Measurements from ENCODE around the gene COL15A1.
A peak's percentile ranks its signal among the peaks of the same experiment; 100 is the strongest.
"Not testable (repeated sequence)": the region's sequence is repeated elsewhere in the genome, so short reads cannot be mapped to it uniquely, and the experiment has no call there.

Gene COL15A1

GRCh38 chr9:98943682-98944056 is at the start of gene COL15A1:
COL15A1 (plus strand) TSS chr9:98943907; CDS start chr9:98944062, 155 bp downstream.
- DNase-seq (ENCODE audit: low read depth, low spot score) = no peak

GRCh38 chr9:98894171-98894570 is 49.5 kb upstream of the COL15A1 start:
- no peak for DNase-seq (ENCODE audit: low read depth, low spot score)

DNA sequence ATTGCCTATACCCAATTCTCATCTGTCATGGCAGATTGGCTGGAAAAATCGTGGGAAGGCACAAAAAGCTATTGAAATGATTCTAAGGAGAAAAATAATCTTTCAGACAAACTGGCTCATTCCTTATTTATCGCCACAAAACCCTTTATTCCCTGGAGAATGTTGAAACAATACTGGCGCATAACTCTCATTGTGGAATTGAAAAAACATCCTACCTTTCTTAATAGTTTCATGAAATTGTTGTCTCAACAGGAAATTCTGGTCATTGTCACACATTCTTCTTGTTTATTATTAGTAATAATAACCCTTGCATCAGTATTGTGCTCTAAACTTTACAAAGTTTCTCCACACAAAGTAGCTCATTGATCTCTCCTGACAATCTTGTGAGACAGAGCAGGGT is 48.9 kb upstream of the COL15A1 start:
- DNase-seq (ENCODE audit: low read depth, low spot score) = no peak

DNA sequence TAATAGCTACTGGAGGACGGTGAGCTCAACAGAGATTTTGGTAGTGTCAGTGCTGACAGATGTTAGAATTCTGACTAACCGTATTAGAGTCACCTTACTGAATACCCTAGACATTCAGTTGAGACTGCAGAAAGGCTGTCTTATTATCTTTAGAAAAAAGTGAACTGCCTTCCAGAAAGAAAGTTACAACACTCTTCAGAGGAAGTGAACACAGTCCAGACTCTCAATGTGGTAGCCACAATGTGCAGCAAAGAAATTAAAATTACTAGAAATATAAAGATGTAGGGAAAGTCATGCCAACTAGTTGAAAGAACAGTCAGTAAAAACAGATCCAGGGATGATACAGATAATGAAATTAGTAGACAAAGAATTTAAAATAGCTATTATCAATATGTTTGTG is 47.1 kb upstream of the COL15A1 start:
- no peak for DNase-seq (ENCODE audit: low read depth, low spot score)

DNA sequence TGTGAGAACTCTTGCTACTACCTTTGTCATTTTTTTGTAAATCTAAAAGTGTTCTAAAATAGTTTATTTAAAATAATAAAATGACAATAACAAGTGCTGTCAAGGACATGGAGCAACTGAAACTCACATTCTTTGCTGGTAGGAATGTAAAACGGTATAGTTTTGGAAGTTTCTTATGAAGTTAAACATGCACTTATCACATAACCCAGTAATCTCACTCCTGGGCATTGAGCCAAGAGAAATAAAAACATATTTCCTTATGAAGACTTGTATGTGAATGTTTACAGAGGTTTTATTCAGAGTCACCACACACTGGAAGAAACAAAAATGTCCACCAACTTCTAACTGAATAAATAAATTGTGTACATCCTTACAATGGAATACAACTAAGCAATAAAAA is 46.0 kb upstream of the COL15A1 start:
- DNase-seq (ENCODE audit: low read depth, low spot score) = no peak

DNA sequence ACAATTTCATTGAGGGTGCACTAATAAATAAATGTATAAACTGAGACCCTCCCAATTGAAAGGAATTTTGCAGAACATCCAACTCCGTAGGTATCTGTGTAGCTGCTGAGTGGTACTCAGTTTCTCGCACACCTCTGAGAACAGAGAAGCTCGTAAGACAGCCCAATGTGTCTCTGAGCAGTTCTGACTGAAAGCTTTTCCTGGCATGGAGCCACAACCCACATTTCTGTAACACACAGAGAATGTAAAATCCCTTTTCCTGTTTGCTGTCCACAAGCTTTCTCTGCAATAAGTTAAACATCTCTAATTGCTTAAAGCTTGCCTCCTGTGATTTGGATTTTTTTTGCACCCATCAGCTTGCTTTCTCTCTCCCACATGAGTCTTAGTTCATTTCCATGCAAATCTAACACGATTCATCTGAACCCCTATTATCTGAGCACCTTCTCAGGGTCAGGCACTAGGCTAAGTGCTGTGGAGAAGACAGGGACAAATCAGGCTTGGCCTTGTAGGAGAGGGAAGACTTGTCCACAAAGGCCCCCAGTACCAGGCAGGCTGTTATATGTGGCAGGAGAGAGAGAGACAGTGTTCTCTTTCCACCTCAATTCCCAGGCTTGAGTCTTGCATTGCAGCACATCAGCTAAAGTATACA is 44.2 kb upstream of the COL15A1 start:
- DNase-seq (ENCODE audit: low read depth, low spot score) = peak; percentile 71

GRCh38 chr9:98900244-98900643 is 43.5 kb upstream of the COL15A1 start:
- no peak for DNase-seq (ENCODE audit: low read depth, low spot score)

DNA sequence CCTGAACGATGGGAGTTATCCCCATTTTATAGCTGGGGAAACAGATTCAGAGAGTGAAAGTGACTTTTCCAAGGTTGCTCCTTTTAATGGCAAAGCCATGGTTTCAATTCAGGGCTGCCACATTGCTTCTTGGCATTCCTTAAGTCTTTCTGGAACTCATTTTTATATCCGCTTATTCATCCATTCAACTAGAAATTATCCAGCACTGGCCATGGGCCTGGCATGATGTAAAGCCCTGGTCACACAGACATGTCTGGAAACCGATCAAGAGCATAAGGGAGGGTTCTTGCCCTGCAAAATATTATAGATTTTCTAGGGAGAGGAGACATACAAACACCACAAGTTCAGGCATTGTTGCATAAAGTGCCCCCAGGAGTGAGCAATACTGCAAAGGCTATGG is 43.0 kb upstream of the COL15A1 start:
- DNase-seq (ENCODE audit: low read depth, low spot score) = no peak

- DNase-seq (ENCODE audit: low read depth, low spot score) = not testable (repeated sequence)
These were observed 41.9 kb upstream of the COL15A1 start for GRCh38 chr9:98901843-98902242.

DNA sequence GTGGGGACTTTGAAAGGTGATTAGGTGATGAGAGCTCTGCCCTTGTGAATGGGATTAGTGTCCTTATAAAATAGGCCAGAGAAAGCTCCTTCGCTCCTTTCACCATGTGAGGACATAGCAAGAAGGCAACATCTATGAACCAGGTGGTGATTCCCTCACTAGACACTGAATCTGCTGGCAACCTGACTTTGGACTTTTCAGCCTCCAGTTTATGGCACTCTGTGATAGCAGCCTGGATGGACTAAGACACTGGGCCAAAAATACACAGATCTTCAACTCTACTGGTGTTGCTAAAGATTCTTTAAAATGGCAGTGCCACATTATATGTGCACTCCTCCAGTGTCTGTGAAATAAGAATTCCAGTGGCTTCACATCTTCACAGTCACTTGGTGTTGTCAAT is 41.2 kb upstream of the COL15A1 start:
- DNase-seq (ENCODE audit: low read depth, low spot score) = no peak

- no peak for DNase-seq (ENCODE audit: low read depth, low spot score)
These were observed 40.8 kb upstream of the COL15A1 start for GRCh38 chr9:98902925-98903324.

- no peak for DNase-seq (ENCODE audit: low read depth, low spot score)
These were observed 39.7 kb upstream of the COL15A1 start for GRCh38 chr9:98903961-98904411.

DNA sequence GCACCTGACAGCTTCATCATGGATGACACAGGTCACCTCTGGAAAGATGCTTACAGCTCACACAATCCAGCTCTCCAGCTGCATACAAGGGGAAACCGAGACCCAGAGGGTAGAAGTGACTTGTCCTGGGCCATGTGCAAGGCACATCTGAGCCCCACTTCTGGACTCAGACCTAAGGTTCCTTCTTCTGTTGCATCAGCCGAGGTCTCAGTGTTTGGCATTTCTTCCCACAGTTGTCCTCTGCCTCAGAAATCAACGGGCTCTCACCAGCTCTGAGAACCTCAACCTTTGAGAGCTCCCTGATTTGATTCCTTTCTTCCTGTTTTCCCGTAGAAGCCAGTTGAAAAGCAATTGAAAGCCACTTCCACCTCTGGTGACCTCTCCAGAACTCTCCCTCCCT is 38.7 kb upstream of the COL15A1 start:
- no peak for DNase-seq (ENCODE audit: low read depth, low spot score)

DNA sequence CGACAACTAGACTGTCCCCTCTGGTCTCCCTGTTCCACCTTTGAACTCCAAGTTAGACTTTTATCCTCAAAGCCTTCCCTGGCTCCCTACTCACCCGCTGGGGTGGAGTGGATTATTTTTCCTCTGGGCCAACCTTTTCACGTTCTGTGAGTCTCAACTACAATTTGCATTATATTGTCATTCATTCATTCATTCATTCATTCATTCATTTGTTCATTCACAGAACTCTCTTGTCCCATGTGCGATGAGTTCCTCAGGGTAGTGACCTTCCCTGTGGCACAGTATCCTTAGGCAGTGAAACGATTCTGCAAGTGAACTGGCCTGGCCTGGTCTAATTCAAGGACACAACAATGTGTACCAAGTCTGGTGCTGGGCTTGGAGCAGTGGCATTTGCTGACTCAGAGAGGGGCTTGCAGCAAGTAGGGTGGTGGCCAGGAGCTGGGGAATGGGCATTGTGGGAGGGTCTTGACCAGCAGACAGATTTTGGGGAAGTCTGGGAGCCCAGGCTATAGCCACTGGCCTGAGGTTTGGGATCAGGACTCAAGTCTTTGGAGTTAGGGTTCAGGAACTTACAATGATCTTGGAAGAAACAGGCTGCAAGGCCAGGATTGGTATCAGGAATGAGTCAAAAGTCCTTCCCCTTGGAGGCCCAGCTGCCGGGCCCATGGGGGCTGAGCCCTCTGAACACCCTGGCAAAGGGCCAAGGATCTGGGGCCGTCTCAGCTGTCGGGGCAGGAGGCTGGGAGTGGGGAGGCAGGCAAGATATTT is 37.2 kb upstream of the COL15A1 start:
- no peak for DNase-seq (ENCODE audit: low read depth, low spot score)

GRCh38 chr9:98907055-98907454 is 36.7 kb upstream of the COL15A1 start:
- DNase-seq (ENCODE audit: low read depth, low spot score) = no peak

DNA sequence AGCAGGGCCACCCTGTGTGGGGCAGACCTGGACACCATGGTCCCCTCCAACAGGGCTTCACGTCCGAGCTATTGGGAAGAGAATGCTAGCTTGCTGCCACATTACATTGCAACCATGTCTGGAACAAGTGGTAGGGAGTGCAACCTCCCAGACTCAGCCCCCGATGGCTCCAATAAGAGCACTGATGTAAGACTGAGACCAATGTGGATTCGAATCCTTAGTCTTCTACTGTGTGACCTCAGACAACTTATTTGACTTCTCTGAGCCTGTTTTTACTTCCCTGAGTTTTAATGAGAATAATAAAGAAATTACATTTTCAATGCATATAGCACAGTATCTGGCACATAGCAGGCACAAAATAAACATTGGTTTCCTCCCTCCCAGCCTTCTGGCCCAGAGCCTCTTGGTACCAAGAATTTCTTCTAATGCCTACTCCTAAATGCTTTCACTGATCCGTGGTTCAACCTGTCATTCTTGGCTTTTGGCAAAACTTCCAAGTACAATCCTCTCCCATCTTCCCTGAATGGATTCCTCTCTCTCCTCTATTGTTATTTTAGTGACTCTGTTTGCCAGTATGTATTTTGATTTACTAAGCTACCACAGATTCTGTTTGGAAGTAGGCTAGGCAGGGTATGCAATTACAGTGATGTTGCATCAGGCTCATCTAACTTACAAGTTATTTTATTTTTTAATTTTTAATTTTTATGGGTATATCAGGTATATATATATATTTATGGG is 34.6 kb upstream of the COL15A1 start:
- no peak for DNase-seq (ENCODE audit: low read depth, low spot score)

DNA sequence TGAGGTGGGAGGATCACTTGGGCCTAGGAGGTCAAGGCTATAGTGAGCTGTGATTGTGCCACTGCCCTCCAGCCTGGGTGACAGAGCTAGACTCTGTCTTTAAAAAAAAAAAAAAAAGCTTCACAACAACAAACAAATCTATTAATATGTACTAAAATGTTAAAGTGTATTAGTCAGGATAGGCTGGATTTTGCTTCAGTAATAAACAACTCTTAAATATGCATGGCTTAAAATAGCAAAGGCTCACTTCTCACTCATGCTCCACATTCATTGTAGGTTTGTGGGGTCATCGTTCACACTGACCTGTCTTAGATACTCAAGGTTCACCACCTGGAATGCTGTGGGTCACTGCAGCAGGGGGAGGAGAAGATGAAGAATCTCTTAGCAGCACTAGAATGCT is 33.8 kb upstream of the COL15A1 start:
- no peak for DNase-seq (ENCODE audit: low read depth, low spot score)

- no peak for DNase-seq (ENCODE audit: low read depth, low spot score)
These were observed 32.7 kb upstream of the COL15A1 start for GRCh38 chr9:98911042-98911441.

DNA sequence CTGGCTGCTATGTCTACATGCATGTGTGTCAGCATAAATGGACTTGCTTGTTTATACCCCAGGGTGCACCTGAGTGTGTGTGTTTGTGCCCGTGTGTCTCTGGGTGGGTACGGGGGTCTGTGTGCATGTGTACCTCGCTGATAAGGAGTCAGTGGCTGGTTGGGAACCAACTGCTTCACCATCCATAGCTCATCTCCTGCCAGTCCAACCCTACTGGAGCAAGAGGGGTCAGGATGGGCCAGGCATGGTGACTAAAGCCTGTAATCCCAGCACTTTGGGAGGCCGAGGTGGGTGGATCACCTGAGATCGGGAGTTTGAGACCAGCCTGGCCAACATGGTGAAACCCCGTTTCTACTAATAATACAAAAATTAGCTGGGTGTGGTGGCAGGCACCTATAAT is 32.0 kb upstream of the COL15A1 start:
- not testable (repeated sequence) for DNase-seq (ENCODE audit: low read depth, low spot score)

DNA sequence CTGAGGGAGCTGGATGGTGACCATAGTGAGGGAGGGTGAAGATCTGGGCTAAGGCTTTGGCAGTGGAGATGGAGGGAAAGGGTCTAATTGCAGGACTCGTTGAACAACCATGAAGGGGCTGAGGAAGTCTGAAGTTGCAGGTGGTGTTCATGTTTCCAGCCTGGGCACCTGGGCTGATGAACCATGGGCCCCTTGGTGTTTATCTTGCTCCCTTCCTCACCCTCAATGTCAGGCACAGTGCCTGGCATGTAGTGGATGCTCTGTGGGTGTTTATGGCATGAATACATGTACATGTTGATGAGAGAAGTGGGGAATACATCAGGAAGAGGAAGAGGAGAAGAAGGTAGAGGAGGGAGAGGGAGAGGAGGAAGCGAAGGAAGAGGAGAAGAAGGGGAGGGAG is 31.3 kb upstream of the COL15A1 start:
- DNase-seq (ENCODE audit: low read depth, low spot score) = no peak

DNA sequence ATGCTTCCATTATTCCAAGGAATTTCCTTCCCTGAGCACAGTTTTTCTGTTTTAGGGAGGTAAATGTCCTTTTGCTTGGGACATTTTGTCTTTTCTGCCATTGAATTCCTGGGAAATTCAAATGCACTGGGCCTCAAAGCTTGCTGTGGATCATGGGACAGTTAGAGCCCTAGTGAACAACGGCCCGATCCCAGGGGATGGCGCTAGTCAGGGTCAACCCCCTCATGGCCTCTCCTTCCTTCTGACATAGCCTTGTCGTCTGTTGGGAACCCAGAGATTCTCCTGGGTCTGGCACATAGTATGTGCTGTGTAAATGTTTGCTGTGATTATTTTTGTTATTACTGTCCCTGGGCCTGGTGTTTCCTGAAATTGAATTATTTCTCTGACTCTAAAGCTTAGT is 30.7 kb upstream of the COL15A1 start:
- DNase-seq (ENCODE audit: low read depth, low spot score) = no peak

DNA sequence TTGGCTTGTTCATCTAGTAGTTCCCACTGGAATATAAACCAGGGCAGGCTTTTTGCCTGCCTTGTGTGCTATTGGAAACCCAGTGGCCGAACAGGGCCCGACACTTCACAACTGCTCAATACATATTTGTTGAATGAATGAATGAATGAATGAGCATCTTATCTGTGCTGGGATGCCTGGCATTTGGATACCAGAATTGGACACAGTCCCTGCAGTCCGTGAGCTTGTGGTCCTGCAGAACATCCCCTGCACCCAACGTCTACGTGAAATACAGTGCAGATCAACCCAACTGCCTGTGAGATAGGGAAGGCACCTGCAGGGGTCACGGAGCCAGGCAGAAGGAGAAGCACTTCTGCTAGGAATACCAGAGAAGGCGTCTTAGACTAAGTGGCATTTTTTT is 30.0 kb upstream of the COL15A1 start:
- no peak for DNase-seq (ENCODE audit: low read depth, low spot score)

DNA sequence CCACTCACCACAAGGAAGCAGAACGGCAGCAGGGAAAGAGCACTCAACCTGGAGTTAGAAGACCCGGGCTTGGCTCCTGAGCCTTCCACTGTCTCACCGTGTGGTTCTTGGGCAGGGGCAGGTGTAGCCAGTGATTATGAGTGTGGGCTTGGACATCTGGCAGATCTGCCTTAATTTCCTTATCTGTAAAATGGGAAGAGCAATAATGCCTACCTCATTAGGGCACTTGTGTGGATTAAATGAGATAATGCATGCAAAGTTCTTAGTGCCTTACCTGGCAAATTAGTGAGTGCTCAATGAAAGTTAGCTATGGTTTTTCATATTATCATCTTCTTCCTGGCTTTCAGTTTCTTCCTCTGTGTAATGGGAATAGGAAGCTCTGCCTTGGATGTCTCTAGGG is 28.1 kb upstream of the COL15A1 start:
- DNase-seq (ENCODE audit: low read depth, low spot score) = no peak
